Adrenal gland (tissue), 5 donors: ENCODE data around the gene PAQR5.

ENCODE experiments used
- CTCF ChIP-seq, 6 experiments: fragments of 450-650 bp in 4 of 6; fragments of 200-600 bp in 2 of 6; sonication (generic) in 1 of 6; IDR thresholded peaks; 1 replicate in 5 of 6; 2 replicates in 1 of 6; pipeline versions ENCODE4 v1.5.1 to v1.8.0; 2016 to 2021; ENCODE audit warnings: antibody characterized with exemption in 6 of 6, mild to moderate bottlenecking in 2 of 6, moderate library complexity in 1 of 6
- POLR2A ChIP-seq, 2 donors: fragments of 450-650 bp; IDR thresholded peaks; one replicate each; pipeline ENCODE4 v1.6.1; 2017; ENCODE audit warnings: antibody characterized with exemption in 2 of 2, mild to moderate bottlenecking in 2 of 2, moderate library complexity in 1 of 2
- donor health status: DM: no; HTN: no; CAD: no.

DNA sequence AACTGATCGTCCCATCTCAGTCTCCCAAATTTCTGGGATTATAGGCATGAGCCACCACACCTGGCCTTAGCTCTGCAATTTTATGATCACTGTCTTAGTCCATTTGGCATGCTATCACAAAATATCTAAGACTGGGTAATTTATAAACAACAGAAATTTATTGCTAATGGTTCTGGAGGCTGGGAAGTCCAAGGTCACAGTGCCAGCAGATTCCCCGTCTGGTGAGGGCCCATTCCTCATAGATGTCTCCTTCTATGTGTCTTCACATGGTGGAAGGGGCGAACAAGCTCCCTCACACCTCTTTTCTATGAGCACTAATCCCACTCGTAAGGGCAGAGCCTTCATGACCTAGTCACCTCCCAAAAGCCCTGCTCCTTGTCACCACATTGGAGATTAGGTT lies 60.1 kb downstream of the PAQR5 start:
- no peak for TF ChIP-seq CTCF (IDR thresholded peaks at IDR 0.05)
- TF ChIP-seq POLR2A (IDR thresholded peaks at IDR 0.05): no peak
